Panc1 (cell line): ENCODE measurements around the gene GALNT14. TPM values are rescaled to one million over a fixed set of nuclear protein-coding genes. Genes with fewer than 3 reads are reported as not detected.

Experiments used
- ATAC-seq: fragments of 200-7000 bp; cut with Tn5 transposase; 2 replicates; pipeline ENCODE4 v1.9.1; 2020; ENCODE audit warnings: mild to moderate bottlenecking, moderate library complexity
- BruUV-seq: library from RNA; stranded (reverse); fragments of 400-500 nt; replicated peaks from 2 replicates; lab custom pipeline; 2021; lab: Mats Ljungman, UMichigan
- CTCF ChIA-PET: fragments of 300-600 bp; sonication (Branson Sonifier 250); formaldehyde crosslinking; loops from one replicate; lab custom pipeline; 2022; ENCODE audit warnings: antibody characterized with exemption; lab: Charles Lee
- POLR2A ChIA-PET: fragments of 300-600 bp; sonication (Branson Sonifier 250); formaldehyde crosslinking; loops from one replicate; lab custom pipeline; 2022; ENCODE audit warnings: antibody characterized with exemption; lab: Charles Lee
- DNase-seq: peaks from one replicate; pipeline ENCODE4 v3.0.0-alpha.2; 2010; ENCODE audit warnings: low read depth, low spot score
- H3K27ac ChIP-seq: 2 replicates; pipeline ENCODE4 v1.5.1; 2011; ENCODE audit warnings: mild to moderate bottlenecking, low read length, inconsistent platforms
- H3K27me3 ChIP-seq: fragments of 200-500 bp; sonication (Bioruptor generic); 2 replicates; pipeline ENCODE4 v1.6.0; 2014; ENCODE audit warnings: low read length, inconsistent platforms; ENCODE audit not compliant: control insufficient read depth, insufficient read depth
- H3K36me3 ChIP-seq: fragments of 200-500 bp; sonication (Bioruptor generic); 2 replicates; pipeline ENCODE4 v1.5.1; 2014; ENCODE audit warnings: inconsistent platforms, mild to moderate bottlenecking, low read length, moderate library complexity; ENCODE audit not compliant: control insufficient read depth, insufficient read depth
- H3K4me1 ChIP-seq: 2 replicates; pipeline ENCODE4 v1.5.1; 2011; ENCODE audit warnings: inconsistent platforms, mild to moderate bottlenecking, low read length, moderate library complexity; ENCODE audit not compliant: control insufficient read depth, insufficient read depth
- H3K4me3 ChIP-seq, 2 experiments: 2 replicates each; pipeline ENCODE4 v1.5.1; 2011 to 2012; ENCODE audit warnings: low read depth in 2 of 2, low read length in 2 of 2, mild to moderate bottlenecking in 2 of 2, inconsistent platforms in 1 of 2, moderate library complexity in 1 of 2
- H3K9me3 ChIP-seq: fragments of 200-500 bp; sonication (Bioruptor generic); 2 replicates; pipeline ENCODE4 v1.5.1; 2014; ENCODE audit warnings: low read depth, mild to moderate bottlenecking, inconsistent platforms, low read length, moderate library complexity; ENCODE audit not compliant: control insufficient read depth, insufficient read depth
- CTCF ChIP-seq: fragments of 450-650 bp; IDR thresholded peaks from 2 replicates; pipeline ENCODE4 v1.5.1; 2017; ENCODE audit warnings: mild to moderate bottlenecking
- POLR2AphosphoS5 ChIP-seq: IDR thresholded peaks from 2 replicates; pipeline ENCODE4 v1.6.1; 2012; ENCODE audit warnings: mild to moderate bottlenecking, low read depth, low read length, moderate library complexity
- SIN3A ChIP-seq: IDR thresholded peaks from 2 replicates; pipeline ENCODE4 v1.6.1; 2012; ENCODE audit warnings: low read depth, mild to moderate bottlenecking, low read length, moderate library complexity, borderline replicate concordance; ENCODE audit not compliant: insufficient read depth
- TCF7L2 ChIP-seq: IDR thresholded peaks from 2 replicates; pipeline ENCODE4 v1.6.1; 2011; ENCODE audit warnings: mild to moderate bottlenecking, low read depth, low read length, inconsistent platforms
- in situ Hi-C: cut with HindIII; loops from 2 replicates; pipeline ENCODE4 v1.10.0; 2016; ENCODE audit warnings: low sequenced_read_pairs, low pct_unique_long_range_greater_than_20kb
- intact Hi-C: fragments of 100-400 bp; cut with micrococcal nuclease; formaldehyde crosslinking; loops from one replicate; pipeline ENCODE4 v1.10.0; 2022; ENCODE audit not compliant: unreplicated experiment
- total RNA-seq: library from RNA; stranded (reverse); gene quantifications from one replicate; pipeline ENCODE4 v1.2.1, GENCODE V29; 2021; ENCODE audit not compliant: unreplicated experiment
- TF ChIP-seq, protein P1 (sequence below), 2 experiments: IDR thresholded peaks; 2 replicates each; pipeline ENCODE4 v1.6.1; 2011 to 2012; ENCODE audit warnings: low read depth in 2 of 2, control low read depth in 1 of 2, low read length in 1 of 2, mild to moderate bottlenecking in 1 of 2, moderate library complexity in 1 of 2; ENCODE audit not compliant: insufficient read depth in 1 of 2

GALNT14 gene
- total RNA-seq, 1 experiment from 2014 or later, result 0.67 TPM

DNA sequence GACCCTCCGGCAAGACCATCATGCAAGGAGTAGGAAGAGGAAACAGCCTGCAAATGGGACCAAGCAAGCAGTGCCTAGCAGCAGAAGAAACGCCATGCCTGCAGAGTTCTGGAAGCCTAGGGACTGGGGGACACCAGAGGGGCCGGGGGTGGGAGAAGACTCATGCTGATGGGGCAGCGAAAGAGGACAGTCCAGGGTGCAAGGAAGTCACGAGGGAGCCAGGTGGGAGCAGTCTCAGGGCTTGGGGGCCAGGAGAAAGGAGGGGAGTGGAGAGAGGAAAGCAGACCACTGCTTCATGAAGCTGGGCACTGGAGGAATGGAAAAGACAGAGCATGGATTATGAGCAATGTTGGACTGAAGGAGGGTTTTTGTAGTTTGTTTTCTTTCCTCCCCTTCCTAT, 211.6 kb downstream of the GALNT14 start:
- H3K27ac ChIP-seq, result no peak overlapping the region
- CTCF ChIA-PET, result no interaction called here
- POLR2A ChIA-PET, result no interaction called here
- H3K36me3 ChIP-seq, result no peaks in the 10 kb centered on the region
- no peaks in the 10 kb centered on the region for H3K27me3 ChIP-seq
- no TSS peak for BruUV-seq
- no peak overlapping the region for H3K4me3 ChIP-seq
- in situ Hi-C loops (no loop called here), intact Hi-C loops (no loop called here)
- no peaks in the 10 kb centered on the region for H3K4me1 ChIP-seq
- no peaks in the 10 kb centered on the region for H3K9me3 ChIP-seq
- TF ChIP-seq POLR2AphosphoS5, result no peak
- TF ChIP-seq SIN3A, result no peak
- no peak for TF ChIP-seq CTCF
- no peak for TF ChIP-seq TCF7L2
- TF ChIP-seq, protein P1, sequence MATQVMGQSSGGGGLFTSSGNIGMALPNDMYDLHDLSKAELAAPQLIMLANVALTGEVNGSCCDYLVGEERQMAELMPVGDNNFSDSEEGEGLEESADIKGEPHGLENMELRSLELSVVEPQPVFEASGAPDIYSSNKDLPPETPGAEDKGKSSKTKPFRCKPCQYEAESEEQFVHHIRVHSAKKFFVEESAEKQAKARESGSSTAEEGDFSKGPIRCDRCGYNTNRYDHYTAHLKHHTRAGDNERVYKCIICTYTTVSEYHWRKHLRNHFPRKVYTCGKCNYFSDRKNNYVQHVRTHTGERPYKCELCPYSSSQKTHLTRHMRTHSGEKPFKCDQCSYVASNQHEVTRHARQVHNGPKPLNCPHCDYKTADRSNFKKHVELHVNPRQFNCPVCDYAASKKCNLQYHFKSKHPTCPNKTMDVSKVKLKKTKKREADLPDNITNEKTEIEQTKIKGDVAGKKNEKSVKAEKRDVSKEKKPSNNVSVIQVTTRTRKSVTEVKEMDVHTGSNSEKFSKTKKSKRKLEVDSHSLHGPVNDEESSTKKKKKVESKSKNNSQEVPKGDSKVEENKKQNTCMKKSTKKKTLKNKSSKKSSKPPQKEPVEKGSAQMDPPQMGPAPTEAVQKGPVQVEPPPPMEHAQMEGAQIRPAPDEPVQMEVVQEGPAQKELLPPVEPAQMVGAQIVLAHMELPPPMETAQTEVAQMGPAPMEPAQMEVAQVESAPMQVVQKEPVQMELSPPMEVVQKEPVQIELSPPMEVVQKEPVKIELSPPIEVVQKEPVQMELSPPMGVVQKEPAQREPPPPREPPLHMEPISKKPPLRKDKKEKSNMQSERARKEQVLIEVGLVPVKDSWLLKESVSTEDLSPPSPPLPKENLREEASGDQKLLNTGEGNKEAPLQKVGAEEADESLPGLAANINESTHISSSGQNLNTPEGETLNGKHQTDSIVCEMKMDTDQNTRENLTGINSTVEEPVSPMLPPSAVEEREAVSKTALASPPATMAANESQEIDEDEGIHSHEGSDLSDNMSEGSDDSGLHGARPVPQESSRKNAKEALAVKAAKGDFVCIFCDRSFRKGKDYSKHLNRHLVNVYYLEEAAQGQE (IDR thresholded peaks at IDR 0.05; ENCODE audit: insufficient read depth in 1 of 2, low read depth in 2 of 2, low read length in 1 of 2), result no peak
- ATAC-seq (no peak), DNase-seq (no peak)

- no peak for ATAC-seq
- H3K9me3 ChIP-seq, result no peaks in the 10 kb centered on the region
- no peaks in the 10 kb centered on the region for H3K36me3 ChIP-seq
- H3K4me3 ChIP-seq, result no peak overlapping the region
- in situ Hi-C loops (no loop called here), intact Hi-C loops (no loop called here)
- no TSS peak for BruUV-seq
- ChIA-PET CTCF (no interaction called here), POLR2A (no interaction called here)
- H3K27me3 ChIP-seq, result no peaks in the 10 kb centered on the region; the same call in 1 of the 2 replicates
- H3K4me1 ChIP-seq, result no peaks in the 10 kb centered on the region
- TF ChIP-seq SIN3A, result no peak
- no peak overlapping the region for H3K27ac ChIP-seq
- no peak for DNase-seq
Observed at GRCh38 chr2:30923623-30924022, 214.6 kb downstream of the GALNT14 start.

DNA sequence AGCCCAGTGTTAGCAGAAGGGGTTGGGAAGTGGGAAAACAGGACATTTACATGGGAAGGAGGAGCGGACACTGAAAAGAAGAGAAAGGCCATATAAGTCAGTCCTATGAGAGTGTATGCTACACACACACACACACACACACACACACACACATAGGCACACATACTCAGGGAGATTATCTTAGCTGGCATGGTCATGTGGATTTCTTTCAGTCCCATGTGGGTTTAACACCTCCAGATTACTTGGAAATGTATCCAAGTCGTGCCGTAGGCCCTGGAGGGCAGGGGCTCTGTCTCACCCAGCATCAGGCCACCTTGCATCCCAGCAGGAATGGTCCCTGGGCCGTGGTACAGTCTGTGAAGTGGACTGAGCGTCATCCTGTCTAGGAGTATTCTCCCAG, 217.7 kb downstream of the GALNT14 start:
- no peaks in the 10 kb centered on the region for H3K9me3 ChIP-seq
- ATAC-seq, result no peak
- no peaks in the 10 kb centered on the region for H3K4me1 ChIP-seq
- no peak for DNase-seq
- intact Hi-C loops, result no loop called here
- BruUV-seq, result no TSS peak
- ChIA-PET CTCF (no interaction called here), POLR2A (no interaction called here)
- H3K27ac ChIP-seq, result no peak overlapping the region
- in situ Hi-C loops, result no loop called here
- no peak for TF ChIP-seq CTCF
- H3K27me3 ChIP-seq, result no peaks in the 10 kb centered on the region; the same call in 1 of the 2 replicates
- H3K36me3 ChIP-seq, result no peaks in the 10 kb centered on the region
- H3K4me3 ChIP-seq, result no peak overlapping the region
